ENCODE data around the gene G6PD. TPM values are rescaled to one million over a fixed set of nuclear protein-coding genes. Genes with fewer than 3 reads are reported as not detected.

G6PD gene
- total RNA-seq, 4 donors from 2014 or later: 7.4 to 24.4 (median 19.3) TPM

GRCh38 chrX:154495472-154495922, 51.1 kb downstream of the G6PD start:
- Histone ChIP-seq H3K9me3 (no peaks in the 10 kb centered on the region), H3K27me3 (no peaks in the 10 kb centered on the region), H3K36me3 (no peaks in the 10 kb centered on the region), H3K27ac (no peak overlapping the region), H3K4me1 (no peaks in the 10 kb centered on the region), H3K4me3 (no peak overlapping the region)
- DNase-seq: no peak
- TF ChIP-seq POLR2A (IDR thresholded peaks at IDR 0.05): no peak
- intact Hi-C loops (cut with DNase I; ENCODE audit: low total_unique reads): no loop called here
- in situ Hi-C loops (cut with MboI; ENCODE audit: low pct_ligation_motif_present in 1 of 4, low pct_unique_long_range_greater_than_20kb in 1 of 4, low sequenced_read_pairs in 3 of 4): no loop called here
- WGBS, 2 donors (ENCODE audit: low coverage in 1 of 2): 69 to 86% methylated on average over 3 to 6 of the region's 6 CpGs

GRCh38 chrX:154494715-154495114, 51.9 kb downstream of the G6PD start:
- H3K27me3 ChIP-seq: no peaks in the 10 kb centered on the region
- H3K4me1 ChIP-seq: peaks cover 0 to under 1% (median under 1%) of the 10 kb centered on the region in 4 donors
- in situ Hi-C loops (cut with MboI; ENCODE audit: low pct_ligation_motif_present in 1 of 4, low pct_unique_long_range_greater_than_20kb in 1 of 4, low sequenced_read_pairs in 3 of 4): no loop called here
- 69% methylated on average over 3 of the region's 3 CpGs; no CpG with 5 or more reads in 1 of the 2 donors for WGBS, 2 donors (ENCODE audit: low coverage in 1 of 2)
- no peaks in the 10 kb centered on the region for H3K9me3 ChIP-seq
- no peaks in the 10 kb centered on the region for H3K36me3 ChIP-seq
- H3K27ac ChIP-seq: no peak overlapping the region
- no peak overlapping the region for H3K4me3 ChIP-seq
- DNase-seq: no peak
- no peak for TF ChIP-seq EP300 (IDR thresholded peaks at IDR 0.05; ENCODE audit: low read depth)
- no peak for TF ChIP-seq POLR2AphosphoS5 (IDR thresholded peaks at IDR 0.05)
- TF ChIP-seq CTCF (IDR thresholded peaks at IDR 0.05): no peak
- TF ChIP-seq POLR2A (IDR thresholded peaks at IDR 0.05): no peak
- intact Hi-C loops (cut with DNase I; ENCODE audit: low total_unique reads): no loop called here

GRCh38 chrX:154490414-154491083, 56.1 kb downstream of the G6PD start, which contains the start of gene SLC10A3:
SLC10A3 (minus strand) TSS chrX:154490629; CDS start chrX:154488940, 1,689 bp downstream.
- in situ Hi-C loops (cut with MboI; ENCODE audit: low pct_ligation_motif_present in 1 of 4, low pct_unique_long_range_greater_than_20kb in 1 of 4, low sequenced_read_pairs in 3 of 4): no loop called here
- Histone ChIP-seq H3K4me1 (peaks cover 0 to 16% (median 10%) of the 10 kb centered on the region in 4 donors), H3K27ac (peak within 1 kb of the TSS; percentile 93 to 99 (median 96)), H3K4me3 (peak within 1 kb of the TSS; percentile 50 to 79 (median 61)), H3K9me3 (no peaks in the 10 kb centered on the region), H3K36me3 (no peaks in the 10 kb centered on the region), H3K27me3 (no peaks in the 10 kb centered on the region)
- DNase-seq: peak; percentile 94
- peak; percentile 88 to 93 (median 91) for TF ChIP-seq POLR2AphosphoS5 (IDR thresholded peaks at IDR 0.05)
- peak; percentile 90 for TF ChIP-seq POLR2A (IDR thresholded peaks at IDR 0.05)
- TF ChIP-seq CTCF (IDR thresholded peaks at IDR 0.05): no peak
- TF ChIP-seq EP300 (IDR thresholded peaks at IDR 0.05; ENCODE audit: low read depth): no peak
- WGBS, 2 donors (ENCODE audit: low coverage in 1 of 2): 0 to 33% methylated on average over 1 to 49 of the region's 71 CpGs
- intact Hi-C loops (cut with DNase I; ENCODE audit: low total_unique reads): no loop called here

GRCh38 chrX:154490021-154490413, 56.6 kb downstream of the G6PD start:
- WGBS, 2 donors (ENCODE audit: low coverage in 1 of 2): 34% methylated on average over 13 of the region's 19 CpGs; no CpG with 5 or more reads in 1 of the 2 donors
- H3K36me3 ChIP-seq: no peaks in the 10 kb centered on the region
- H3K9me3 ChIP-seq: no peaks in the 10 kb centered on the region
- DNase-seq: peak; percentile 30
- no peak for TF ChIP-seq POLR2AphosphoS5 (IDR thresholded peaks at IDR 0.05)
- TF ChIP-seq POLR2A (IDR thresholded peaks at IDR 0.05): no peak
- TF ChIP-seq EP300 (IDR thresholded peaks at IDR 0.05; ENCODE audit: low read depth): no peak
- TF ChIP-seq CTCF (IDR thresholded peaks at IDR 0.05): no peak
- intact Hi-C loops (cut with DNase I; ENCODE audit: low total_unique reads): no loop called here
- peak overlapping the region; percentile 93 to 99 (median 96) for H3K27ac ChIP-seq
- in situ Hi-C loops (cut with MboI; ENCODE audit: low pct_ligation_motif_present in 1 of 4, low pct_unique_long_range_greater_than_20kb in 1 of 4, low sequenced_read_pairs in 3 of 4): no loop called here
- peaks cover 4 to 22% (median 13%) of the 10 kb centered on the region in 4 donors for H3K4me1 ChIP-seq
- peak overlapping the region; percentile 50 to 79 (median 61) for H3K4me3 ChIP-seq
- H3K27me3 ChIP-seq: no peaks in the 10 kb centered on the region
